ENCODE results near the gene TRIM44.

DNA sequence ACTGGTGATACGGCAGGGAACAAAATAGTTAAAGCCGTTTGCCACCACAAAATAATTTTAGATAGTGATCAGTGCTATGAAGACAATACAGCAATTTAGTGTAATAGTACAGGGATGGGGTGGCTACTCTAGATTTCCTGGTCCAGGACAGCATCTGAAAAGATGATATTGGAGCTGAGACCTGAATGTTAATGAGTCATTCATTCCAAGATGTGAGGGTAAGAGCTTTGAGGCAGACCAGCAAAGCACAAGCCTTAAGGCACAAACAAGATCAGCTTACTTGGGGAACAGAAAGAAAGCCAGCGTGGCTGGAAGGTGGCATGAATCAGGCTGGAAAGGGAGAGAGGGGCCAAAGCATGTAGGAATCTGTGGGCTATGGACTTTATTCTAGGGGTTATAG is 132.3 kb downstream of the TRIM44 start:
- TF ChIP-seq CTCF (IDR thresholded peaks at IDR 0.05) (no peak), POLR2A (IDR thresholded peaks at IDR 0.05) (no peak)

All from thyroid gland (tissue), 4 donors.